Lower leg skin (tissue), 3 donors: ENCODE data around the gene FMO4.
"Not testable (repeated sequence)": the region's sequence is repeated elsewhere in the genome, so short reads cannot be mapped to it uniquely, and the experiment has no call there.

Experiments
- POLR2A ChIP-seq, 2 donors: fragments of 450-650 bp; IDR thresholded peaks; one replicate each; pipeline ENCODE4 v1.6.1; 2016 to 2017; ENCODE audit warnings: antibody characterized with exemption in 2 of 2, mild to moderate bottlenecking in 1 of 2, moderate library complexity in 1 of 2
- TF ChIP-seq, protein P1 (sequence below), 3 donors: fragments of 450-650 bp; IDR thresholded peaks; one replicate each; pipeline ENCODE4 v1.5.1; 2016; ENCODE audit warnings: antibody characterized with exemption in 3 of 3, mild to moderate bottlenecking in 3 of 3, moderate library complexity in 2 of 3

GRCh38 chr1:171359731-171360527 lies 45.9 kb downstream of the FMO4 start:
- TF ChIP-seq, protein P1, sequence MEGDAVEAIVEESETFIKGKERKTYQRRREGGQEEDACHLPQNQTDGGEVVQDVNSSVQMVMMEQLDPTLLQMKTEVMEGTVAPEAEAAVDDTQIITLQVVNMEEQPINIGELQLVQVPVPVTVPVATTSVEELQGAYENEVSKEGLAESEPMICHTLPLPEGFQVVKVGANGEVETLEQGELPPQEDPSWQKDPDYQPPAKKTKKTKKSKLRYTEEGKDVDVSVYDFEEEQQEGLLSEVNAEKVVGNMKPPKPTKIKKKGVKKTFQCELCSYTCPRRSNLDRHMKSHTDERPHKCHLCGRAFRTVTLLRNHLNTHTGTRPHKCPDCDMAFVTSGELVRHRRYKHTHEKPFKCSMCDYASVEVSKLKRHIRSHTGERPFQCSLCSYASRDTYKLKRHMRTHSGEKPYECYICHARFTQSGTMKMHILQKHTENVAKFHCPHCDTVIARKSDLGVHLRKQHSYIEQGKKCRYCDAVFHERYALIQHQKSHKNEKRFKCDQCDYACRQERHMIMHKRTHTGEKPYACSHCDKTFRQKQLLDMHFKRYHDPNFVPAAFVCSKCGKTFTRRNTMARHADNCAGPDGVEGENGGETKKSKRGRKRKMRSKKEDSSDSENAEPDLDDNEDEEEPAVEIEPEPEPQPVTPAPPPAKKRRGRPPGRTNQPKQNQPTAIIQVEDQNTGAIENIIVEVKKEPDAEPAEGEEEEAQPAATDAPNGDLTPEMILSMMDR (IDR thresholded peaks at IDR 0.05) = not testable (repeated sequence)
- TF ChIP-seq POLR2A (IDR thresholded peaks at IDR 0.05) = not testable (repeated sequence)
